Epidermal melanocyte (primary cell): ENCODE measurements around the gene CFL1.
A peak's percentile ranks its signal among the peaks of the same experiment; 100 is the strongest.

Source experiments
- DNase-seq: peaks from one replicate; pipeline ENCODE4 v3.0.0; 2011; ENCODE audit warnings: low spot score; ENCODE audit not compliant: insufficient read length

CFL1 gene

GRCh38 chr11:65870706-65871681, 13.0 kb upstream of the CFL1 start:
- no peak for DNase-seq

GRCh38 chr11:65870307-65870658, 12.3 kb upstream of the CFL1 start:
- DNase-seq, result no peak

GRCh38 chr11:65869643-65870306, 11.8 kb upstream of the CFL1 start:
- no peak for DNase-seq

GRCh38 chr11:65868907-65869306, 10.9 kb upstream of the CFL1 start:
- DNase-seq, result no peak

- no peak for DNase-seq
These were observed 10.2 kb upstream of the CFL1 start for GRCh38 chr11:65868076-65868667.

GRCh38 chr11:65867284-65868071, 9.5 kb upstream of the CFL1 start:
- no peak for DNase-seq

- DNase-seq, result no peak
These were observed 8.7 kb upstream of the CFL1 start for GRCh38 chr11:65866509-65867283.

- no peak for DNase-seq
These were observed 7.7 kb upstream of the CFL1 start for GRCh38 chr11:65865550-65866172.

GRCh38 chr11:65864706-65865471, 6.9 kb upstream of the CFL1 start:
- no peak for DNase-seq

GRCh38 chr11:65863889-65864705, 6.1 kb upstream of the CFL1 start:
- DNase-seq, result no peak

GRCh38 chr11:65862941-65863888, 5.2 kb upstream of the CFL1 start:
- DNase-seq, result no peak

- DNase-seq, result no peak
These were observed 4.3 kb upstream of the CFL1 start for GRCh38 chr11:65862191-65862735.

GRCh38 chr11:65861533-65862183, 3.7 kb upstream of the CFL1 start:
- DNase-seq, result no peak

- no peak for DNase-seq
These were observed 3.2 kb upstream of the CFL1 start for GRCh38 chr11:65861165-65861505.

GRCh38 chr11:65860278-65861164, 2.5 kb upstream of the CFL1 start, which contains the start of gene MUS81:
MUS81 (plus strand) TSS chr11:65860433; CDS start chr11:65860754, 321 bp downstream.
- peak; percentile 98 for DNase-seq

- no peak for DNase-seq
These were observed 1.9 kb upstream of the CFL1 start for GRCh38 chr11:65859812-65860277.
